Thyroid gland (tissue), 4 donors: ENCODE data around the gene MYL11.

ENCODE experiments used
- POLR2A ChIP-seq, 2 donors: fragments of 450-650 bp; IDR thresholded peaks; one replicate each; pipeline ENCODE4 v1.6.1; 2017; ENCODE audit warnings: antibody characterized with exemption in 2 of 2, mild to moderate bottlenecking in 2 of 2, moderate library complexity in 1 of 2
- TF ChIP-seq, protein P1 (sequence below), 6 experiments: fragments of 200-600 bp in 3 of 6; fragments of 450-650 bp in 3 of 6; sonication (generic) in 3 of 6; IDR thresholded peaks; one replicate each; pipeline ENCODE4 v1.5.1; 2016 to 2019; ENCODE audit warnings: antibody characterized with exemption in 6 of 6, mild to moderate bottlenecking in 2 of 6, inconsistent platforms in 1 of 6, moderate library complexity in 1 of 6

DNA sequence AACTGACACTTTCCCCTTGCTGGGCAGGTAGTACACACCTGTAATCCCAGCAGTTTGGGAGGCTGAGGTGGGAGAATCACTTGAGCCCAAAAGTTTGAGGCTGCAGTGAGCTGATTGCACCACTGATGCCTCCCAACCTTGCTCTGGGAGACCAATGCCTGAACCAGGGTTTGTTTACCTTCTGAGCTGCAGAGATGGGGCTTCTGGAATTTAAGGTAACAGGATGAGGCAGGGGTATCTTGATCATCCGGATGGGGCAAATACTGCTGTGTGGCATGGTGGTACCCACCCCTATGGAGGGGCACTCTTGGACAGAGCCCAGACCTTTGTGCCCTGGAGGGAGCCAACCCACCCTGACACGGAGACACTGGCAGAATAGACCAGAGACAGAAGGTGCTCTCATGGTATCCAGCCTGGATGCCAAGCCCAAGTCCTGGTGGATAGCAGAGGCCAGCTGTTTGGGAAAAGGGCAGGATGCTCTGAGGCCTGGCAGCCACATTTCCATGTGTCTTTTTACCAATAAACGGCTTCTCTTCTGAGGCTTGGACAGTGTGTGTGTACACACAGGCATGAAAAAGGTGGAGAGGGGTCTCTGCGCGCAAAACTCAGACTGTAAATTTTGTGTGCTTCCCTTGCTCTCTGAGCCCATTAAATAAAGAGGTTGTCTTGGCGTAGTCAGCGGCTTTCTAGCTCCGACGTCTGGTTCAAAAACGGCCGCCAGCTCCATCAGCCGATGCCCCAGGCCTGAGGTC lies 25.0 kb downstream of the MYL11 start:
- TF ChIP-seq, protein P1, sequence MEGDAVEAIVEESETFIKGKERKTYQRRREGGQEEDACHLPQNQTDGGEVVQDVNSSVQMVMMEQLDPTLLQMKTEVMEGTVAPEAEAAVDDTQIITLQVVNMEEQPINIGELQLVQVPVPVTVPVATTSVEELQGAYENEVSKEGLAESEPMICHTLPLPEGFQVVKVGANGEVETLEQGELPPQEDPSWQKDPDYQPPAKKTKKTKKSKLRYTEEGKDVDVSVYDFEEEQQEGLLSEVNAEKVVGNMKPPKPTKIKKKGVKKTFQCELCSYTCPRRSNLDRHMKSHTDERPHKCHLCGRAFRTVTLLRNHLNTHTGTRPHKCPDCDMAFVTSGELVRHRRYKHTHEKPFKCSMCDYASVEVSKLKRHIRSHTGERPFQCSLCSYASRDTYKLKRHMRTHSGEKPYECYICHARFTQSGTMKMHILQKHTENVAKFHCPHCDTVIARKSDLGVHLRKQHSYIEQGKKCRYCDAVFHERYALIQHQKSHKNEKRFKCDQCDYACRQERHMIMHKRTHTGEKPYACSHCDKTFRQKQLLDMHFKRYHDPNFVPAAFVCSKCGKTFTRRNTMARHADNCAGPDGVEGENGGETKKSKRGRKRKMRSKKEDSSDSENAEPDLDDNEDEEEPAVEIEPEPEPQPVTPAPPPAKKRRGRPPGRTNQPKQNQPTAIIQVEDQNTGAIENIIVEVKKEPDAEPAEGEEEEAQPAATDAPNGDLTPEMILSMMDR (IDR thresholded peaks at IDR 0.05), result no peak
- no peak for TF ChIP-seq POLR2A (IDR thresholded peaks at IDR 0.05)
